LNCaP clone FGC (cell line): Measurements from ENCODE around the gene SGMS1.
"Not testable (repeated sequence)": the region's sequence is repeated elsewhere in the genome, so short reads cannot be mapped to it uniquely, and the experiment has no call there.

Experiments used
- DNase-seq: peaks from one replicate; pipeline ENCODE4 v3.0.0-alpha.2; 2011; ENCODE audit warnings: low read depth
- H3K4me3 ChIP-seq: 2 replicates; pipeline ENCODE4 v1.5.1; 2011; ENCODE audit warnings: mild to moderate bottlenecking, low read depth, low read length, control low read depth
- TF ChIP-seq, protein P1 (sequence below): IDR thresholded peaks from 2 replicates; pipeline ENCODE4 v1.5.1; 2012; ENCODE audit warnings: mild to moderate bottlenecking; ENCODE audit not compliant: control insufficient read depth, insufficient read depth; ENCODE audit errors: extremely low read depth

The SGMS1 gene

DNA sequence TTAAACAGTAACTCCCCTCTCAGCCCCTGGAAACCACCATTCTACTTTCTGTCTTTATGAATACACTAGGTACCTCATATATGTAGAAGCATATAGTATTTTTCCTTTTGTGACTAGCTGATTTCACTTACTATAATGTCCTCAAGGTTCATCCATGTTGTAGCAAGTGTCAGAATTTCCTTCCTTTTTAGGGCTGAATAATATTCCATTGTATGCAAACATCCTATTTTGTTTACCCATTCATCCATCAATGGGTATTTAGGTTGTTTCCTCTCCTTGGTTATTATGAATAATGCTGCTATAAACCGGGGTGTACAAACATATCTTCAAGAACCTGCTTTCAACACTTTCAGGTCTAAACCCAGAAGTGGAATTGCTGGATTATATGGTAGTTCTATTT is 125.3 kb downstream of the SGMS1 start:
- TF ChIP-seq, protein P1, sequence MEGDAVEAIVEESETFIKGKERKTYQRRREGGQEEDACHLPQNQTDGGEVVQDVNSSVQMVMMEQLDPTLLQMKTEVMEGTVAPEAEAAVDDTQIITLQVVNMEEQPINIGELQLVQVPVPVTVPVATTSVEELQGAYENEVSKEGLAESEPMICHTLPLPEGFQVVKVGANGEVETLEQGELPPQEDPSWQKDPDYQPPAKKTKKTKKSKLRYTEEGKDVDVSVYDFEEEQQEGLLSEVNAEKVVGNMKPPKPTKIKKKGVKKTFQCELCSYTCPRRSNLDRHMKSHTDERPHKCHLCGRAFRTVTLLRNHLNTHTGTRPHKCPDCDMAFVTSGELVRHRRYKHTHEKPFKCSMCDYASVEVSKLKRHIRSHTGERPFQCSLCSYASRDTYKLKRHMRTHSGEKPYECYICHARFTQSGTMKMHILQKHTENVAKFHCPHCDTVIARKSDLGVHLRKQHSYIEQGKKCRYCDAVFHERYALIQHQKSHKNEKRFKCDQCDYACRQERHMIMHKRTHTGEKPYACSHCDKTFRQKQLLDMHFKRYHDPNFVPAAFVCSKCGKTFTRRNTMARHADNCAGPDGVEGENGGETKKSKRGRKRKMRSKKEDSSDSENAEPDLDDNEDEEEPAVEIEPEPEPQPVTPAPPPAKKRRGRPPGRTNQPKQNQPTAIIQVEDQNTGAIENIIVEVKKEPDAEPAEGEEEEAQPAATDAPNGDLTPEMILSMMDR: no peak
- no peak overlapping the region for H3K4me3 ChIP-seq
- DNase-seq: no peak

DNA sequence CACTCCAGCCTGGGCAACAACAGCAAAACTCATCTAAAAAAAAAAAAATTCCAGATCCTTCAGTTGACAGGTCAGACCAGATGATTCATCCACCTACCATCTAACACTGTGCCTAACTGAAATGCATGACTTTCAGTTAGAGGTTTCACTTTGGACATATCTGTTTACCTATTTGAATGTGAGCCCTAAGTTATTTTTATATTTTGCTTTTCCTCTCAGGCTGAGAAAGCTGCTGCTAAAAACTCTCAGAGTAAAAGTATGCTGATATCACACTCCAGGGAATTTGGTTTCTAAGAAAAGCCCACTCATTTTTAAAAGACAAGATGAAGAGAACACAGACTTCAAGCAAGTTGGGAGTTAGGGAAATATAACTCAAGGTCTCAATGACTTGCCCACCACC is 126.0 kb downstream of the SGMS1 start:
- no peak for DNase-seq
- no peak overlapping the region for H3K4me3 ChIP-seq
- TF ChIP-seq, protein P1: no peak

DNA sequence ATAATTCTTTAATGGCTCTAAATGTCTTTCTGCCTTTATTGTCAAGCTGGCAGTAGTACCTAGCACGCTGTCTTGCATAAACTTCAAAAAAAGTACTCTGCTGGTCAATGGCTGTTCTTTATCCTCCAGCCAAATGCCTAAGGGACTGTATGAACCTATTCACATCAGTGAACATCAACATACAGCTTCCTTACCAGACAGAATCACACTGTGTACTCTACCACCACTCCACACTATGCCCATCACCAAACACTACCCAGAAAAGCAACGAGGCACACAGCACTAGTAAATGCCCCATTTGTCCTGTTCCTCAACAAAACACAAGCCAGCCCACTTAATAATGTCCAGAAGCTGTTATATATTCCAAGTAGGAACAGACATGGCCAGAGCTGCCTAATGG is 127.5 kb downstream of the SGMS1 start:
- DNase-seq: no peak
- H3K4me3 ChIP-seq: no peak overlapping the region
- TF ChIP-seq, protein P1: no peak

DNA sequence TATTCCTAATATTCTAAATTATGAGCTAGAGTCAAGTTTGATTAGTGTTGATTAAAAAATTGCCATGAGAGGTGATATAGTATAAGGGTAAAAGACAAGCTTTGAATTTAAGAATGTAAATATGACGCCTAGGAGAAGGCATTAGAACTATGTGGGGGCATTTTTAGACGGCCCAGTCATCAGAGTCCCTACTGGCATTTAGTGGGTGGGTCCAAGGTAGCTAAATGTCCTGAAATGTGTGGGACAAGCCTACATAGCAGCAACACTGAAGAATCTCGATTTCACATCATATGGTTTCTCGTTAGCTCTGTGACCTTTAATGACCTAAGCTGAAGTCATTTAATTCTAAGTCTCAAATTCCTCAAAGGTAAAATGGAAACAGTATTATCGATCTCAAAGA is 133.5 kb downstream of the SGMS1 start:
- DNase-seq: no peak
- H3K4me3 ChIP-seq: no peak overlapping the region
- TF ChIP-seq, protein P1: no peak

DNA sequence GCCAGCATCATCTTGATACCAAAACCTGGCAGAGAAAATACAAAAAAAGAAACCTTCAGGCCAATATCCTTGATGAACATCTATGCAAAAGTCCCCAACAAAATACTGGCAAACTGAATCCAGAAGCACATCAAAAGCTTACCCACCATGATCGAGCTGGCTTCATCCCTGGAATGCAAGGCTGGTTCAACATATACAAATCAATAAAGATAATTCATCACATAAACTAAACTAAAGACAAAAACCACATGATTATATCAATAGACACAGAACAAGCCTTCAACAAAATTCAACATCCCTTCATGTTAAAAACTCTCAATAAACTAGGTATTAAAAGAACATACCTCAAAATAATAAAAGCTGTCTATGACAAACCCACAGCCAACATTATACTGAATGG is 139.2 kb downstream of the SGMS1 start:
- H3K4me3 ChIP-seq, DNase-seq: not testable (repeated sequence)

DNA sequence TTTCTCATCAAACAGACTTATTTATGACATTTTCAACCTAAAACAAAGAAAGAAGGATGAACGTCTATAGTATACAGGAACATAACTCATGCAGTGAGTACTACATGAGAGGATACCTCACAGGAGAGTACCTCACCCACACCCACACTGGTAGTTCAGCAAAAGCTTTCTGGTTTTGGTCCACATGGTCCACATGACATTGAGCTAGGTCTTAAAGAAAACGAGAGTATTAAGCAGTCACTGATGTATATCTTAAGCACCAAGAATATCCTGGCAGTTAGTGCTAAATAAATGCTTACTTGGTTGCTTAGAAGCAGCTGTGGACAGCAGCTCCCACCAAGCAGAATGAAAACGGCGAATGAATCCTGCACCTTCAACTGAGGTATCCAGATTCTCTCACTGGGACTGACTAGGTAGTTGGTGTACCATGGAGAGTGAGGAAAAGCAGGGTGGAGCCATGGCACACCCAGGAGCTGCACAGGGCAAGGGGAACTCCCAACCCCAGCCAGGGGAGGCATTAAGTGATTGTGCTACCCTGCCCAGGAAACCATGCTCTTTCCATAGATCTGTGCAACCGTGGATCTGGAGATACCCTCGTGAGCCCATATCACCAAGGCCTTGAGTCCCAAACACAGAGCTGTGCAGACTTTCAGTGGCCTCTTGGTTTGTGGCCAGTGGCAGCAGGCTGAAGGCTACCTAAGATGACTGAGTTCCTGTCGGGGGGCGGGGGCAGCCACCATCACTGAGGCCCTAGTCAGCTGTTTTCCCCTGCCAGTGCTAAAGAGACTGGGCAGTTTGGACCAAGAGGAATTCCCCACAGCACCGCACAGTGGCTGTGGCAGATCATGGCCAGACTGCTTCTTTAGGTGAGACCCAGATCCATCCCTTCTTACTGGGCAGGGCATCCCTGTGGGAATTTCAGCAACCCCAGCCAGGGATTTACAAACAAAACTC is 143.4 kb downstream of the SGMS1 start:
- H3K4me3 ChIP-seq: no peak overlapping the region
- DNase-seq: no peak
- TF ChIP-seq, protein P1: no peak

DNA sequence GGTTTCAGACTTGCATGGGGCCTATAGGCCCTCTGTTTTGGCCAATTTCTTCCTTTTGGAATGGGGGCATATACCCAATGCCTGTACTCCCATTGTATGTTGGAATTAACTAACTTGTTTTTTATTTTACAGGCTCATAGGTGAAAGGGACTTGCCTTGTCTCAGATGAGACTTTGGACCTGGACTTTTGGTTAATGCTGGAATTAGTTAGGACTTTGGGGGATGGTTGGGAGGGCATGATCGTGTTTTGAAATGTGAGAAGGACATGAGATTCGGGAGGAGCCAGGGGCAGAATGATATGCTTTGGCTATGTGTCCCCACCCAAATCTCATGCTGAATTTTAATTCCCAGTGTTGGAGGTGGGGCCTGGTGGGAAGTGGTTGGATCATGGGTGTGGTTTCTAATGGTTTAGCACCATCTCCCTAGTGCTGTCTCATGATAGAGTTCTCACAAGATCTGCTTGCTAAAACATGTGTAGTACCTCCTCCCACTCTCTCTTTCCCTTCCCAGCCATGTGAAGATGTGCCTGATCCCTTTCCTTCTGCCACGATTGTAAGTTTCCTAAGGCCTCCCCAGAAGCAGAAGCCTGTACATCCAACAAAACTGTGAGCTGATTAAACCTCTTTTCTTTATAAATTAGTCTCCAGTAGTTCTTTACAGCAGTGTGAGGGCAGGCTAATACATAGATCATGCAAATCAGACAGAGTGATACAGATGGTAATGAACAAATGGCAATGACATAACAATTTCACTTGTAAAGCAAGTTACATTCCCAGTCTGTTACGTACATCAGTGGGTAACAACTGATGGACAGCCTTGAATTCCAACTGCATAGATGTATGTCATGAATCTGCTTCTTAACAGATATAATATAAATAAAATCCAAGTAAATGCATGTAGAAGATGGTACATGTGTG is 146.2 kb downstream of the SGMS1 start:
- TF ChIP-seq, protein P1: no peak
- no peak overlapping the region for H3K4me3 ChIP-seq
- no peak for DNase-seq
